Measurements from ENCODE around the gene TMEM45B. TPM values are rescaled to one million over a fixed set of nuclear protein-coding genes. Genes with fewer than 3 reads are reported as not detected.

TMEM45B gene
- total RNA-seq, 1 donor from 2014 or later: 28.2 TPM

DNA sequence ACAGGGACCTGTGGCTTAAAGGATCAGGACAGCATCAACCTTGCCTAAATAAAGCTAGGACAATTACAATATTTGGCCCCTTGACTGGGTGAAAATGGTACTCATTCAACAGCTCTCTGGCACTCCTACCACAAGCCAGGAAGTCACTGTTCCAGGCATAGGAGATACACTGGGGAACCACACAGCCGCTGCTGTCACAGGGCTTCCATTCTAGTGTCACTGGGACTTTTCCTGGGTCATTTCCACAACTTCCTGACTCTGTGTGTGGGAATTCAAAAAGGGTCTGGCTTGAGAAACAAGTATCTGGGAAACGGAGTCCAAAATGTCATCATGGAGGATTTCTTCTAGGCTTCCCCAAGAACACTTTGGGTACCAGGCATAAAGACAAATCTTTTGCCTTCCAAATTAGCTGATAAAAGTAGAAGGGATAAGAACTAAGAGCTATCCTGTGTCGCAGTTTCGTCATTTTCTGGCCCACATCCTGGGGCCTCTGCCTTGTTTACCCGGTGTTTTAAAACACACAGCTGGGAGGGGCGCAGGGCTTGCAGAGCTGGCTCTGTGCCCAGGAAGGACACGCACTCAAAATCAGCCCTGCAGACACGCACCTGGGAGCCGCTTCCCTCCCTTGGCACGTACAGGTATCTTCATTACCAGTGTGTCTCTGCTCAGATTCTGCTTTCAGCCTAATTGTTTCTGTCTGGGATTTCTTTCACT lies 38.0 kb downstream of the TMEM45B start:
- Mint-ChIP-seq H3K27me3 (no peaks in the 10 kb centered on the region), H3K4me1 (ENCODE audit: unreplicated experiment) (peaks cover 27% of the 10 kb centered on the region), H3K36me3 (peaks cover 3% of the 10 kb centered on the region), H3K4me3 (peak overlapping the region; percentile 65), H3K9me3 (peaks cover 12% of the 10 kb centered on the region), H3K27ac (peak overlapping the region; percentile 97)
- DNase-seq (ENCODE audit: extremely low spot score, unreplicated experiment): no peak
- TF ChIP-seq, protein P1, sequence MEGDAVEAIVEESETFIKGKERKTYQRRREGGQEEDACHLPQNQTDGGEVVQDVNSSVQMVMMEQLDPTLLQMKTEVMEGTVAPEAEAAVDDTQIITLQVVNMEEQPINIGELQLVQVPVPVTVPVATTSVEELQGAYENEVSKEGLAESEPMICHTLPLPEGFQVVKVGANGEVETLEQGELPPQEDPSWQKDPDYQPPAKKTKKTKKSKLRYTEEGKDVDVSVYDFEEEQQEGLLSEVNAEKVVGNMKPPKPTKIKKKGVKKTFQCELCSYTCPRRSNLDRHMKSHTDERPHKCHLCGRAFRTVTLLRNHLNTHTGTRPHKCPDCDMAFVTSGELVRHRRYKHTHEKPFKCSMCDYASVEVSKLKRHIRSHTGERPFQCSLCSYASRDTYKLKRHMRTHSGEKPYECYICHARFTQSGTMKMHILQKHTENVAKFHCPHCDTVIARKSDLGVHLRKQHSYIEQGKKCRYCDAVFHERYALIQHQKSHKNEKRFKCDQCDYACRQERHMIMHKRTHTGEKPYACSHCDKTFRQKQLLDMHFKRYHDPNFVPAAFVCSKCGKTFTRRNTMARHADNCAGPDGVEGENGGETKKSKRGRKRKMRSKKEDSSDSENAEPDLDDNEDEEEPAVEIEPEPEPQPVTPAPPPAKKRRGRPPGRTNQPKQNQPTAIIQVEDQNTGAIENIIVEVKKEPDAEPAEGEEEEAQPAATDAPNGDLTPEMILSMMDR (conservative IDR thresholded peaks at IDR 0.05): no peak

DNA sequence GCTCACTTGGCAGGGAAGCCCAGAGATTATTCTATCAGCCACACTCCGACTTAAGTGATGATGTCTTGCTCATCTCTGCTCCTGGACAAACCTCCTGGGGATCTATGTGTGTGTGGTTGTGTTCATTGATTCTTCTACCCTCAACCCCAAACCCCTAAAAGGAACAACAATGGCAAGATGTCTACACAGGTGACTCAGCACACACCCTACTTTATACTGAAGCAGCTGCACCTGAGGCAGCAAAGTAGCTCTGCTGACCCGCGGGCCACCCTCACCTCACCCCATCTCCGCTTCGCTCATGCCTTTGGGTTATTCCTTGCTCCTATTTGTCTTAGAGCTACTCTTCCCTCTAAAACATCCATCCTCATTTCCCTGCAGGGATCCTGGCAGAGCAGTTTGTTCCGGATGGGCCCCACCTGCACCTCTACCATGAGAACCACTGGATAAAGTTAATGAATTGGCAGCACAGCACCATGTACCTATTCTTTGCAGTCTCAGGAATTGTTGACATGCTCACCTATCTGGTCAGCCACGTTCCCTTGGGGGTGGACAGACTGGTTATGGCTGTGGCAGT lies 38.7 kb downstream of the TMEM45B start:
- TF ChIP-seq, protein P1 (conservative IDR thresholded peaks at IDR 0.05): no peak
- Mint-ChIP-seq H3K9me3 (peaks cover 12% of the 10 kb centered on the region), H3K36me3 (peaks cover 6% of the 10 kb centered on the region), H3K27me3 (no peaks in the 10 kb centered on the region), H3K27ac (peak overlapping the region; percentile 97), H3K4me1 (ENCODE audit: unreplicated experiment) (peaks cover 27% of the 10 kb centered on the region), H3K4me3 (peak overlapping the region; percentile 65)
- no peak for DNase-seq (ENCODE audit: extremely low spot score, unreplicated experiment)

GRCh38 chr11:129855086-129855485 lies 39.4 kb downstream of the TMEM45B start:
- Mint-ChIP-seq H3K27ac (peak overlapping the region; percentile 97), H3K9me3 (peaks cover 12% of the 10 kb centered on the region), H3K4me1 (ENCODE audit: unreplicated experiment) (peaks cover 24% of the 10 kb centered on the region), H3K4me3 (no peak overlapping the region), H3K27me3 (no peaks in the 10 kb centered on the region), H3K36me3 (peaks cover 12% of the 10 kb centered on the region)
- no peak for DNase-seq (ENCODE audit: extremely low spot score, unreplicated experiment)
- TF ChIP-seq, protein P1 (conservative IDR thresholded peaks at IDR 0.05): no peak

GRCh38 chr11:129856036-129856435 lies 40.4 kb downstream of the TMEM45B start:
- H3K9me3 Mint-ChIP-seq: peaks cover 8% of the 10 kb centered on the region
- DNase-seq (ENCODE audit: extremely low spot score, unreplicated experiment): no peak
- TF ChIP-seq, protein P1 (conservative IDR thresholded peaks at IDR 0.05): no peak
- no peak overlapping the region for H3K4me3 Mint-ChIP-seq
- H3K27ac Mint-ChIP-seq: peak overlapping the region; percentile 97
- no peaks in the 10 kb centered on the region for H3K27me3 Mint-ChIP-seq
- H3K36me3 Mint-ChIP-seq: peaks cover 12% of the 10 kb centered on the region
- peaks cover 18% of the 10 kb centered on the region for H3K4me1 Mint-ChIP-seq (ENCODE audit: unreplicated experiment)

GRCh38 chr11:129861702-129862522 lies 46.3 kb downstream of the TMEM45B start:
- no peak for DNase-seq (ENCODE audit: extremely low spot score, unreplicated experiment)
- H3K36me3 Mint-ChIP-seq: peaks cover 43% of the 10 kb centered on the region
- H3K4me3 Mint-ChIP-seq: peak overlapping the region; percentile 79

More at GRCh38 chr11:129861702-129862522, 46.3 kb downstream of the TMEM45B start:
- H3K9me3 Mint-ChIP-seq: no peaks in the 10 kb centered on the region
- H3K4me1 Mint-ChIP-seq (ENCODE audit: unreplicated experiment): peaks cover 10% of the 10 kb centered on the region
- H3K27ac Mint-ChIP-seq: peak overlapping the region; percentile 99
- TF ChIP-seq, protein P1 (conservative IDR thresholded peaks at IDR 0.05): no peak
- H3K27me3 Mint-ChIP-seq: no peaks in the 10 kb centered on the region
